KMS-11 (cell line): ENCODE data around the gene CLTCL1.

Experiments
- H2AFZ ChIP-seq: fragments of 200-600 bp; sonication (generic); 2 replicates; pipeline ENCODE4 v1.6.1; 2016; ENCODE audit warnings: antibody characterized with exemption, mixed run types, low read depth
- H3K27ac ChIP-seq: fragments of 200-600 bp; sonication (generic); 2 replicates; pipeline ENCODE4 v1.6.1; 2016; ENCODE audit warnings: mild to moderate bottlenecking, mixed run types
- H3K27me3 ChIP-seq: fragments of 200-600 bp; sonication (generic); 2 replicates; pipeline ENCODE4 v1.6.1; 2017; ENCODE audit warnings: mild to moderate bottlenecking, low read depth, mixed run types, moderate library complexity; ENCODE audit not compliant: insufficient read depth
- H3K36me3 ChIP-seq: fragments of 200-600 bp; sonication (generic); 2 replicates; pipeline ENCODE4 v1.6.1; 2017; ENCODE audit warnings: mild to moderate bottlenecking, mixed run types; ENCODE audit not compliant: insufficient read depth
- H3K4me1 ChIP-seq: fragments of 200-600 bp; sonication (generic); 2 replicates; pipeline ENCODE4 v1.6.1; 2016; ENCODE audit warnings: mild to moderate bottlenecking, low read depth, mixed run types; ENCODE audit not compliant: poor library complexity, severe bottlenecking
- H3K4me2 ChIP-seq: fragments of 200-600 bp; sonication (generic); 2 replicates; pipeline ENCODE4 v1.7.0; 2016; ENCODE audit warnings: mild to moderate bottlenecking, mixed run types
- H3K4me3 ChIP-seq: fragments of 200-600 bp; sonication (generic); IDR thresholded peaks from 2 replicates; pipeline ENCODE4 v1.6.1; 2017; ENCODE audit warnings: low read depth, low read length, mixed read lengths; ENCODE audit not compliant: insufficient read depth
- H3K79me2 ChIP-seq: fragments of 200-600 bp; sonication (generic); 2 replicates; pipeline ENCODE4 v1.6.1; 2016; ENCODE audit warnings: low read depth, mixed run types; ENCODE audit not compliant: insufficient read depth
- H3K9ac ChIP-seq: fragments of 200-600 bp; sonication (generic); 2 replicates; pipeline ENCODE4 v1.6.1; 2016; ENCODE audit warnings: mild to moderate bottlenecking, mixed run types
- H4K20me1 ChIP-seq: fragments of 200-600 bp; sonication (generic); 2 replicates; pipeline ENCODE4 v1.6.1; 2016; ENCODE audit warnings: mild to moderate bottlenecking, mixed run types; ENCODE audit not compliant: insufficient read depth
- TF ChIP-seq, protein P1 (sequence below): fragments of 200-600 bp; sonication (generic); conservative IDR thresholded peaks from 2 replicates; pipeline ENCODE4 v1.6.1; 2017; ENCODE audit warnings: low read depth, mild to moderate bottlenecking, antibody characterized with exemption, low read length, moderate library complexity, mixed read lengths

Gene CLTCL1

DNA sequence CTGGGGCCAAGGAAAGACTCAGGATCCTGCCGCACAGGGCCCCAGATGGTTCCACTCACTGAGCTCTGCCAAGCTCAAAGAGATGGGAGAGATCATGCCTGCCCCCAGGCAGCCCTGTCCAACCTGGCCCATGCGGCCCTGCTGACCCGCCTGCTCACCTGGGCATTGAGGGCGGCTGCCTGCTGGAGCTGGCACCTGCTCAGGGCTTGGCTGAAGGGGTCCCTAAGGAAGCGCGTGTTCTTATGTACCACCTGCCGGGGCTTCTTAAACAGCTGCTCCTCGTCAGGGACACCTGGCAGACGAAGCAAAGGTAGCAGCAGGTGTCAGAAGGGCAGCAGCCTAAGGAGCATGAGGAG is 152.5 kb downstream of the CLTCL1 start:
- TF ChIP-seq, protein P1, sequence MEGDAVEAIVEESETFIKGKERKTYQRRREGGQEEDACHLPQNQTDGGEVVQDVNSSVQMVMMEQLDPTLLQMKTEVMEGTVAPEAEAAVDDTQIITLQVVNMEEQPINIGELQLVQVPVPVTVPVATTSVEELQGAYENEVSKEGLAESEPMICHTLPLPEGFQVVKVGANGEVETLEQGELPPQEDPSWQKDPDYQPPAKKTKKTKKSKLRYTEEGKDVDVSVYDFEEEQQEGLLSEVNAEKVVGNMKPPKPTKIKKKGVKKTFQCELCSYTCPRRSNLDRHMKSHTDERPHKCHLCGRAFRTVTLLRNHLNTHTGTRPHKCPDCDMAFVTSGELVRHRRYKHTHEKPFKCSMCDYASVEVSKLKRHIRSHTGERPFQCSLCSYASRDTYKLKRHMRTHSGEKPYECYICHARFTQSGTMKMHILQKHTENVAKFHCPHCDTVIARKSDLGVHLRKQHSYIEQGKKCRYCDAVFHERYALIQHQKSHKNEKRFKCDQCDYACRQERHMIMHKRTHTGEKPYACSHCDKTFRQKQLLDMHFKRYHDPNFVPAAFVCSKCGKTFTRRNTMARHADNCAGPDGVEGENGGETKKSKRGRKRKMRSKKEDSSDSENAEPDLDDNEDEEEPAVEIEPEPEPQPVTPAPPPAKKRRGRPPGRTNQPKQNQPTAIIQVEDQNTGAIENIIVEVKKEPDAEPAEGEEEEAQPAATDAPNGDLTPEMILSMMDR: no peak
- Histone ChIP-seq H3K27me3 (no peaks in the 10 kb centered on the region), H3K79me2 (peaks cover 15% of the 10 kb centered on the region; the same call in 1 of the 2 replicates), H3K4me2 (no peak overlapping the region), H3K9ac (no peak overlapping the region), H3K27ac (no peak overlapping the region), H2AFZ (no peak overlapping the region), H4K20me1 (no peaks in the 10 kb centered on the region), H3K36me3 (no peaks in the 10 kb centered on the region; the same call in 1 of the 2 replicates), H3K4me3 (no peak overlapping the region), H3K4me1 (peaks cover 4% of the 10 kb centered on the region)

DNA sequence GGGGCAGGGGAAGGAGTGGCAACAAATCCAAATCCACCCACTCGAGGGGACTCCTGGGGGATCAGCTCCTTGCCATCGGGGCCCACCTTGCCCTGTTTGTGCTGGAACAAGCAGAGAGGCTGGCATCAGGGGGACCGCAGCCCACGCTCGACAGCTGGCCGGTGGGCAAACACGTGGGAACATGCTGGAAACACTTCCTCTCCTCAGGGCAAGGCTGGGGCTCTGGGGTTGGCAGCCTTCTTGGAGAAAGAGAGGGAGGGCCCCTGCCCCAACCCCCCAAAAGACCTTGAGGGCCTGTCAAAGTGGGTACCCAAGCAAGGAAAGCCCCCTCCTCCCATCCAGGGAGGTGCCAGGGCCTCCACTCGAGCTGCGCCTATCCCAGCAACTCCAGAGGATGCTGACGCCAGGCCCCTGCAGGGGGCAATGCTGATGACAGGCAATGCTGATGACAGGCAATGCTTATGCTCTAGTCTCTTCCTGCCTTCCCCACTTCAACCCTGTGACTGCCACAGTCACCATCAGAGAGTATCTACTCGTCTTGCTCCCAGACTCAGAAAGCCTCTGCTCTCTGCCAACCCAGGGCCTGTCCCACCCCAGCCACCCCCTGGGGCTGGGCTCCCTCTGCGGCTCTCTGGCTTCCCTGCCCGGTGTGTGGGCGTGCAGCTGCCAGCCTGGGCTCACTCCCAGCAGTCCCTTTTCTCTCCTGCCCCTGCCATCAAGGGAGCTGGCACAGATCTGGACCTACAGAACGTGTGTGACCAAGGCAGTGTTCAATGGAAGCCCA is 153.1 kb downstream of the CLTCL1 start:
- TF ChIP-seq, protein P1: no peak
- H3K9ac ChIP-seq: no peak overlapping the region
- no peak overlapping the region for H3K4me3 ChIP-seq
- H3K36me3 ChIP-seq: no peaks in the 10 kb centered on the region; the same call in 1 of the 2 replicates
- H3K4me2 ChIP-seq: no peak overlapping the region
- H2AFZ ChIP-seq: no peak overlapping the region
- peaks cover 1% of the 10 kb centered on the region for H3K4me1 ChIP-seq
- H3K27ac ChIP-seq: no peak overlapping the region
- H3K79me2 ChIP-seq: peaks cover 9% of the 10 kb centered on the region; the same call in 1 of the 2 replicates
- no peaks in the 10 kb centered on the region for H4K20me1 ChIP-seq
- no peaks in the 10 kb centered on the region for H3K27me3 ChIP-seq

DNA sequence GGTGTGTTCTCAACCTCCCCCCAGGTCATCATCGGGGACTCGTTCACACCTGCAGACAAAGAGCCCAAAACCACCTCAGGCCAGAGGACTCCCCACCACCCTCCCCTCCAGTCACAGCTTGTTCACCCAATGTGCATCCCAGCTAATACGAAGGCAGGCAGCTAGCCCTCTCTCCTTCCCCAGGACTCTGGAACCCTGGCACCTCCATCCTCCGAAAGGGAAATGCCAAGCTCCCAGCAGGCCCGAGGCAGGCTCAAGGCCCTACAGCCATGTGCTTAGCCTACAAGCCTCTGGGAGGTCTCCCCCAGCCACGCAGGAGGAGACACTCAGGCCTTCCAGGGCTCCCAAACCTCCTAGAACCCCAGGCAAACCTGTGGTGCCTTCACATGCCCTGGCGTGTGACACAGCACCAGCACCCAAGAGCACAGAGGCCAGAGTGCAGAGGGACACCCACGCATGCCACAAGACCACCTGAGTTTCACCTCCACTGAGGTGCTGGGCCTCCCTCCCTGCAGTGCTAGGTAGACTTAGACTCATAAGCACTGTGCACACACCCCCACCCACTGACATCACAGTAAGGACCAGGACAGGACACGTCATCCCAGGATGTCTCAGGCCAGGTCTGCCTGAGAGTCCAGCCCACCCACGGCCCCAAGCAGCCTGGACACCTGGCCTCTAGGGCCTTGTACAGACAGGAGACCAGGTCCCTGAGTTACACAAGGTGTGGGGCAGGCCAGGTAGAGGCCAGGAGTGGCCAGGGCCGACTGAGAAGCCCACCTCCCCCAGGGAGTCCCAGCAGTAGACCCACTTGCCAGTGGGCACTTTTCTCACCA is 153.9 kb downstream of the CLTCL1 start:
- H3K4me2 ChIP-seq: no peak overlapping the region
- no peaks in the 10 kb centered on the region; the same call in 1 of the 2 replicates for H3K36me3 ChIP-seq
- H3K4me1 ChIP-seq: no peaks in the 10 kb centered on the region
- H4K20me1 ChIP-seq: no peaks in the 10 kb centered on the region
- H3K79me2 ChIP-seq: 0 out of 2 replicates have a peak, but pooled peaks cover under 1% of the 10 kb centered on the region
- H2AFZ ChIP-seq: no peak overlapping the region
- no peaks in the 10 kb centered on the region for H3K27me3 ChIP-seq
- no peak overlapping the region for H3K4me3 ChIP-seq
- no peak overlapping the region for H3K9ac ChIP-seq
- TF ChIP-seq, protein P1: no peak
- no peak overlapping the region for H3K27ac ChIP-seq

DNA sequence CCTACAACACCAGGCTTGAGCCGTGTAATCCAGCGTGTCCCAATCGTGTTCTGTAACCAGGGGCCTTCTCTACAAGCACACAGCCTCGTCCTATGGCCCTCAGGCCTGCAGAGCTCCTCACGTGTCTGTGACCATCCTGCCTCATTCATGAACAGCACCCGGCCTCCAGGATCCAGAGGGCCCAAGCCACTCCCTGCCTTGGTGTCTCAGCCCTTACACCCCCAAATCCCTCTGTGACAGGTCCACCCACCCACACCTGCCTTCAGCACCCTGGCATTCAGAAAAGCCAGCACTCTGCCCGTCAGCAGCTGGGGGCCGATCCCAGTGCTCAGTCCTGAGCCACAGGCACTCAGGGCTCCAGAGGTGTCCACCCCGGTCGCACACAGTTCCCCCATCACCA is 154.6 kb downstream of the CLTCL1 start:
- Histone ChIP-seq H2AFZ (no peak overlapping the region), H4K20me1 (no peaks in the 10 kb centered on the region), H3K4me2 (no peak overlapping the region), H3K4me3 (no peak overlapping the region), H3K9ac (no peak overlapping the region), H3K27me3 (no peaks in the 10 kb centered on the region), H3K4me1 (no peaks in the 10 kb centered on the region), H3K27ac (no peak overlapping the region), H3K36me3 (no peaks in the 10 kb centered on the region; the same call in 1 of the 2 replicates), H3K79me2 (no peaks in the 10 kb centered on the region)
- TF ChIP-seq, protein P1: no peak
